ENCODE results near the gene WFIKKN1. TPM values are rescaled to one million over a fixed set of nuclear protein-coding genes. Genes with fewer than 3 reads are reported as not detected.

WFIKKN1 gene
- total RNA-seq, 1 experiment from 2014 or later, result 0.04 TPM

DNA sequence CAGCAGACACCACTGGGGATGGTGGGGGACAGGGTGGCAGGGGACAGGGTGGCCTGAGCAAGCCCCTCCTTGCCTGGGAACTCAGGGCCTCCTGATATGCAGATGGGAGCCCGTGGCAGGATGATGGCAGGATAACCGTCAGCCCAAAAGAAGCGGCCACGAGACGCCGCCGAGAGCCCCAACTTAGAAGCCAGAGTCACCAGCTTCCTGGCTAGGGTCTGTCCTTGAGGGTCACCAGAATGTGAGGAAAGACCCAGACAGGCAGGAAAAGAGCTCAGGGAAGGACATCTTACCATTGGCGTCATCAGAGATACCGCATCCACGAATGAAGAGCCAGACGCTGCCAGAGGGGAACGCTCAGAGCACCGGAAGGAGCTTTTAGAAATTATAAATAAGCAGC, 21.5 kb upstream of the WFIKKN1 start:
- Histone ChIP-seq H3K4me1 (no peaks in the 10 kb centered on the region), H3K36me3 (no peaks in the 10 kb centered on the region)

GRCh38 chr16:609984-610383, 20.8 kb upstream of the WFIKKN1 start:
- H3K36me3 ChIP-seq, result no peaks in the 10 kb centered on the region
- no peaks in the 10 kb centered on the region for H3K27me3 ChIP-seq
- no peaks in the 10 kb centered on the region for H3K4me1 ChIP-seq
- no peak overlapping the region for H3K27ac ChIP-seq
- H3K4me3 ChIP-seq, result no peak overlapping the region
- no peaks in the 10 kb centered on the region; the same call in 1 of the 2 replicates for H3K9me3 ChIP-seq (replicated peaks)
- no peak for DNase-seq

More for the DNA sequence above, 21.5 kb upstream of the WFIKKN1 start:
- Histone ChIP-seq H3K27ac (no peak overlapping the region), H3K4me3 (no peak overlapping the region), H3K9me3 (replicated peaks) (no peaks in the 10 kb centered on the region; the same call in 1 of the 2 replicates), H3K27me3 (no peaks in the 10 kb centered on the region)
- no peak for DNase-seq

- Histone ChIP-seq H3K4me3 (no peak overlapping the region), H3K9me3 (replicated peaks) (no peaks in the 10 kb centered on the region; the same call in 1 of the 2 replicates), H3K4me1 (no peaks in the 10 kb centered on the region), H3K27me3 (no peaks in the 10 kb centered on the region), H3K27ac (no peak overlapping the region), H3K36me3 (no peaks in the 10 kb centered on the region)
- DNase-seq, result peak; percentile 47 to 66
Measured at GRCh38 chr16:610513-611381, 20.0 kb upstream of the WFIKKN1 start.

- H3K27ac ChIP-seq, result no peak overlapping the region
- no peak for DNase-seq
- H3K27me3 ChIP-seq, result no peaks in the 10 kb centered on the region
- no peak overlapping the region for H3K4me3 ChIP-seq
- H3K36me3 ChIP-seq, result no peaks in the 10 kb centered on the region
- H3K4me1 ChIP-seq, result no peaks in the 10 kb centered on the region
- no peaks in the 10 kb centered on the region for H3K9me3 ChIP-seq (replicated peaks)
Measured at GRCh38 chr16:615122-615521, 15.7 kb upstream of the WFIKKN1 start.

GRCh38 chr16:616733-617586, 13.8 kb upstream of the WFIKKN1 start:
- Histone ChIP-seq H3K36me3 (no peaks in the 10 kb centered on the region), H3K4me1 (no peaks in the 10 kb centered on the region), H3K27ac (no peak overlapping the region), H3K4me3 (no peak overlapping the region), H3K9me3 (replicated peaks) (no peaks in the 10 kb centered on the region), H3K27me3 (no peaks in the 10 kb centered on the region)
- DNase-seq, result no peak

DNA sequence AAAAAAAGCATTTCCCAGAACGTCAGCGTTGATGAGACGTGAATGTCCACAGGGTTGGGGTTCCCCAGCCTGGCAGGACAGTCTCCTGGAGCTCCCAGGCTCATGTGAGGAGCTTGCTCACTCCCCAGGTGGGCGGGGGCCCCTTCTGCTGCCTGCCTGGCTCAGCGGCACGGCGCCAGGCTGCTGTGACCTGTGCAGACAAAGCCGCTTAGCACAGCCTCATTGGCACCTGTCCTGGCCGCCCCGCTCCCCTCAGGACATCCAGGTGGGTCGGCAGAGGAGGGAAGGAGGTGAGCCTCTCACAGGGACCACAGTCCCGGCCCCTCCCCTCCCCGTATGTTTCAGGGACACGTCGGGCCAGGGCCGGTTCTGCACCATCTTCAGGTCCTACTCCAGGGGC, 12.9 kb upstream of the WFIKKN1 start:
- Histone ChIP-seq H3K27me3 (no peaks in the 10 kb centered on the region), H3K9me3 (replicated peaks) (no peaks in the 10 kb centered on the region), H3K36me3 (no peaks in the 10 kb centered on the region), H3K4me1 (no peaks in the 10 kb centered on the region), H3K27ac (no peak overlapping the region), H3K4me3 (no peak overlapping the region)
- DNase-seq, result no peak

DNA sequence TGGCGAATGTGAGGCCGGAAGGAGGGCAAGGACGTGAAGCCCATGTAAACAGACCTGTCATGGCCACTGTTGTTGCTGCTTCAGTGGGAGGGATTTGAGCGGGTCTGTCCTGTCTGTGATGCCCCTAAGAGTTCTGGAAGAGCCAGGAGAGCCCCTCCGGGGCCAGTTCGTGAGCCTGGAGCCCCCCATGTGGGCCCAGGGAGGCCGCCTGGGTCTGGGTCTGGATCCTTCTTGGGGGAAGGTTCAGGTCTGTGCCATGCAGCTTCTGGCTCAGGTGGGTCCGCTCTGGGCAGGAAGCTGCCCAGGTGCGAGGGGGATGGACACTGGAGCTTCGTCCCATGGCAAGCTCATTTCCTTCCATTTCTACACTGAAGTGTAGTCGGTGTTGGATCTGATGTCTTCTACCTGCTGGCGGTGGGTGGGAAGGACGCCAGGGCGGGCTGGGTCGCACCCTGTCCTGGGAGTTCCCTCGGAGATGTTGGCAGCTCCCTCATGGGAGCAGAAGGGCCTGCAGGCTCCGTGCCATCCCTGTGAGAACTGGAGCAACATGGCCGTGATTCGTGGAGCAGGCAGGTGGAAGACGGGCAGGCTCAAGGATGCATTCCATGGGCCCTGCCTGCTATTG, 11.2 kb upstream of the WFIKKN1 start:
- no peaks in the 10 kb centered on the region for H3K36me3 ChIP-seq
- no peak overlapping the region for H3K4me3 ChIP-seq
- DNase-seq, result no peak
- no peaks in the 10 kb centered on the region for H3K4me1 ChIP-seq
- H3K27ac ChIP-seq, result no peak overlapping the region
- no peaks in the 10 kb centered on the region for H3K27me3 ChIP-seq
- H3K9me3 ChIP-seq (replicated peaks), result no peaks in the 10 kb centered on the region

- no peaks in the 10 kb centered on the region for H3K27me3 ChIP-seq
- H3K27ac ChIP-seq, result no peak overlapping the region
- no peaks in the 10 kb centered on the region for H3K4me1 ChIP-seq
- no peaks in the 10 kb centered on the region for H3K9me3 ChIP-seq (replicated peaks)
- H3K36me3 ChIP-seq, result no peaks in the 10 kb centered on the region
- no peak overlapping the region for H3K4me3 ChIP-seq
- no peak for DNase-seq
Measured at GRCh38 chr16:620700-621525, 9.9 kb upstream of the WFIKKN1 start.

DNA sequence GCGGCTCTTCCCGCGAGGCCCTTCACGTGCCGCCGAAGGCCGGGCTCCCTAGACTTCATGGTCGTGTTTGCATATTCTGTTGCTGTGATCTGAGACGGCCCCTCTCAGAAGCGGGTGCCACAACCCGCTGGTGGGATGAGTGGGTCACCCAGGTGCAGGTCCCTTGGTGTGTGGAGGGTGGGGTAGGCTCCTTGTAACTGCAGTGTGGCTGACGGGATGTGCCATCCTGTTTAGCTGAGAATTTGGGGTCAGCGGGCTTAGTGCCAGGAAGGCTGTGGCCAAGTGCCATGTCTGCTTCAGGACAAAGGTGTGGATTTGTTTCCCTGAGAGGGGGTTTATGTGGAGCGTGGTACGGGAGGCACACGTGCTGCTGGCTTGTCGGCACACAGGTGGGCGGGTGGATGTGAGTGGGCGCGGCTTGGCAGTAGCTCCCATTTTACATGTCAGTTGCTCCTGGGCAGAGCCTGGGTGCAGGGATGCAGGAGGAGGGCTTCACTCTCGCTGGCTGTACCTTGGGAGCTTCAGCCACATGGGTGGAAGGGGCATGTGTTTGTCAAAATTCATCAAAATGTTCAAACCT, 9.2 kb upstream of the WFIKKN1 start:
- Histone ChIP-seq H3K36me3 (no peaks in the 10 kb centered on the region), H3K9me3 (replicated peaks) (no peaks in the 10 kb centered on the region), H3K27ac (no peak overlapping the region), H3K27me3 (no peaks in the 10 kb centered on the region), H3K4me3 (no peak overlapping the region), H3K4me1 (no peaks in the 10 kb centered on the region)
- no peak for DNase-seq

- H3K4me1 ChIP-seq, result no peaks in the 10 kb centered on the region
- no peaks in the 10 kb centered on the region for H3K27me3 ChIP-seq
- no peak overlapping the region for H3K4me3 ChIP-seq
- H3K9me3 ChIP-seq (replicated peaks), result no peaks in the 10 kb centered on the region
- H3K36me3 ChIP-seq, result no peaks in the 10 kb centered on the region; the same call in 1 of the 2 replicates
- no peak for DNase-seq
- no peak overlapping the region for H3K27ac ChIP-seq
Measured at GRCh38 chr16:622920-623280, 7.9 kb upstream of the WFIKKN1 start.

GRCh38 chr16:624526-625070, 6.2 kb upstream of the WFIKKN1 start:
- H3K27me3 ChIP-seq, result no peaks in the 10 kb centered on the region
- no peaks in the 10 kb centered on the region for H3K9me3 ChIP-seq (replicated peaks)
- no peaks in the 10 kb centered on the region; the same call in 1 of the 2 replicates for H3K36me3 ChIP-seq
- H3K4me1 ChIP-seq, result peaks cover 6% of the 10 kb centered on the region; the same call in 1 of the 2 replicates
- no peak overlapping the region for H3K4me3 ChIP-seq
- DNase-seq, result peak in 1 of 2 experiments; percentile 38
- no peak overlapping the region for H3K27ac ChIP-seq

- no peak for DNase-seq
- no peak overlapping the region for H3K4me3 ChIP-seq
- no peak overlapping the region for H3K27ac ChIP-seq
- H3K4me1 ChIP-seq, result peaks cover 10% of the 10 kb centered on the region
- no peaks in the 10 kb centered on the region for H3K9me3 ChIP-seq (replicated peaks)
- H3K36me3 ChIP-seq, result no peaks in the 10 kb centered on the region; the same call in 1 of the 2 replicates
- no peaks in the 10 kb centered on the region for H3K27me3 ChIP-seq
Measured at GRCh38 chr16:625117-625976, 5.4 kb upstream of the WFIKKN1 start.

Data from SJCRH30 (cell line).